Kidney (tissue), 14 donors: ENCODE data around the gene WWOX. TPM values are rescaled to one million over a fixed set of nuclear protein-coding genes. Genes with fewer than 3 reads are reported as not detected.

ENCODE experiments used
- DNase-seq, 5 donors: peaks; one replicate each; pipeline ENCODE4 v3.0.0-alpha.2; 2013 to 2020
- FAIRE-seq: peaks from 2 replicates; lab custom pipeline; 2012; peaks lifted over from hg19 to GRCh38; lab: Jason Lieb, UNC
- H3K27ac ChIP-seq, 2 donors: one replicate each; pipeline ENCODE4 v1.7.0; 2013; ENCODE audit warnings: low read depth in 2 of 2, low read length in 2 of 2, inconsistent platforms in 1 of 2
- H3K27me3 ChIP-seq: one replicate; pipeline ENCODE4 v1.7.1; 2013; ENCODE audit warnings: low read length, inconsistent platforms; ENCODE audit not compliant: control insufficient read depth, insufficient read depth
- H3K36me3 ChIP-seq, 3 donors: one replicate each; pipeline versions ENCODE4 v1.7.0 to v1.7.1; 2013; ENCODE audit warnings: low read length in 3 of 3, control low read depth in 1 of 3, inconsistent platforms in 1 of 3; ENCODE audit not compliant: insufficient read depth in 3 of 3, control insufficient read depth in 2 of 3
- H3K4me1 ChIP-seq, 3 donors: one replicate each; pipeline versions ENCODE4 v1.7.0 to v1.7.1; 2013; ENCODE audit warnings: low read length in 3 of 3, inconsistent platforms in 1 of 3, low read depth in 1 of 3; ENCODE audit not compliant: control insufficient read depth in 2 of 3, insufficient read depth in 2 of 3
- H3K4me3 ChIP-seq, 3 donors: one replicate each; pipeline versions ENCODE4 v1.7.0 to v1.8.1; 2013; ENCODE audit warnings: low read length in 3 of 3, control low read depth in 1 of 3, inconsistent platforms in 1 of 3
- H3K9ac ChIP-seq, 3 donors: one replicate each; pipeline versions ENCODE4 v1.7.0 to v1.7.1; 2013; ENCODE audit warnings: low read length in 3 of 3, control low read depth in 1 of 3, inconsistent platforms in 1 of 3
- H3K9me3 ChIP-seq, 3 donors: one replicate each; pipeline versions ENCODE4 v1.7.0 to v1.7.1; 2013; ENCODE audit warnings: low read length in 3 of 3, control low read depth in 1 of 3, inconsistent platforms in 1 of 3; ENCODE audit not compliant: control insufficient read depth in 2 of 3, insufficient read depth in 1 of 3
- intact Hi-C: fragments of 100-400 bp; cut with DNase I; formaldehyde crosslinking; loops from one replicate; pipeline ENCODE4 v1.11.1; 2022
- polyA plus RNA-seq: library from polyadenylated mRNA; stranded (reverse); fragments of 350-450 nt; fragmentation: Illumina TruSeq; extraction: RNeasy Lipid Tissue Mini Kit (QIAGEN cat#74804); gene quantifications from one replicate; pipeline ENCODE4 v1.2.3, GENCODE V29; 2014; ENCODE audit warnings: low read depth, low replicate concordance; ENCODE audit not compliant: insufficient read depth
- total RNA-seq: library from RNA; stranded (reverse); fragmentation: NEBNext Ultra II Directional; extraction: Animal tissue kit (Norgen Biotek cat#: 25700); gene quantifications from one replicate; pipeline ENCODE4 v1.2.1, GENCODE V29; 2021
- TF ChIP-seq, protein P1 (sequence below): IDR thresholded peaks from 3 replicates; pipeline ENCODE4 v1.5.1; 2012; ENCODE audit warnings: mild to moderate bottlenecking, moderate library complexity, borderline replicate concordance; ENCODE audit not compliant: insufficient read depth; ENCODE audit errors: extremely low read depth
- donor health status: control.
- donor health status: control.
- donor health status: control.
- donor health status: control.
- donor health status: control.
- donor health status: DM: yes; HTN: yes; CAD: no.
- donor health status: Normal renal cell carcinoma (clear cell type).

The WWOX gene
- total and polyA plus RNA-seq, 2 donors from 2014 or later, result 22.5 to 30.3 TPM

DNA sequence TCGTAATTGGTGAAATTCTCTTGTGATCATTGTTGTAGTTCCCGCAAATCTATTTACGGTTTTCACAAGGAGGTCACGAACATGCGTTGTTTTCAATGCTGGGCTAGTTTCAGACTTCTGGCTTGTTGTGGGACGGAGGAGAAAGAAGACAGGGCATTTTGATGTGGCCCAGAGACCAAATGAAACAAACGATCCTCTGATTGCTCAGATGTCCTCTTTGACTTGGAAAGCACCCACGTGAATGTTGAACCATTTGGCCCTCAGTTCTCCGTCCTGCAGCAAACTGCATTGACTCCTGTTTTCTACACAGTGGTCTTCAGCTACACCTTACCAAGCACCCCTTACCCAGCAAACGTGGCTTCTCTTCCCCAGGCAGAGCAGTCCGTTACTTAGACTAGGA lies 391.0 kb downstream of the WWOX start:
- no peaks in the 10 kb centered on the region for H3K27me3 ChIP-seq
- no peaks in the 10 kb centered on the region for H3K36me3 ChIP-seq
- no peak overlapping the region for H3K27ac ChIP-seq
- DNase-seq, result no peak
- no peak overlapping the region for H3K4me3 ChIP-seq
- H3K9me3 ChIP-seq, result no peaks in the 10 kb centered on the region
- intact Hi-C loops, result no loop called here
- H3K9ac ChIP-seq, result no peak overlapping the region
- TF ChIP-seq, protein P1, sequence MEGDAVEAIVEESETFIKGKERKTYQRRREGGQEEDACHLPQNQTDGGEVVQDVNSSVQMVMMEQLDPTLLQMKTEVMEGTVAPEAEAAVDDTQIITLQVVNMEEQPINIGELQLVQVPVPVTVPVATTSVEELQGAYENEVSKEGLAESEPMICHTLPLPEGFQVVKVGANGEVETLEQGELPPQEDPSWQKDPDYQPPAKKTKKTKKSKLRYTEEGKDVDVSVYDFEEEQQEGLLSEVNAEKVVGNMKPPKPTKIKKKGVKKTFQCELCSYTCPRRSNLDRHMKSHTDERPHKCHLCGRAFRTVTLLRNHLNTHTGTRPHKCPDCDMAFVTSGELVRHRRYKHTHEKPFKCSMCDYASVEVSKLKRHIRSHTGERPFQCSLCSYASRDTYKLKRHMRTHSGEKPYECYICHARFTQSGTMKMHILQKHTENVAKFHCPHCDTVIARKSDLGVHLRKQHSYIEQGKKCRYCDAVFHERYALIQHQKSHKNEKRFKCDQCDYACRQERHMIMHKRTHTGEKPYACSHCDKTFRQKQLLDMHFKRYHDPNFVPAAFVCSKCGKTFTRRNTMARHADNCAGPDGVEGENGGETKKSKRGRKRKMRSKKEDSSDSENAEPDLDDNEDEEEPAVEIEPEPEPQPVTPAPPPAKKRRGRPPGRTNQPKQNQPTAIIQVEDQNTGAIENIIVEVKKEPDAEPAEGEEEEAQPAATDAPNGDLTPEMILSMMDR, result no peak
- H3K4me1 ChIP-seq, result no peaks in the 10 kb centered on the region
- no peak for FAIRE-seq

DNA sequence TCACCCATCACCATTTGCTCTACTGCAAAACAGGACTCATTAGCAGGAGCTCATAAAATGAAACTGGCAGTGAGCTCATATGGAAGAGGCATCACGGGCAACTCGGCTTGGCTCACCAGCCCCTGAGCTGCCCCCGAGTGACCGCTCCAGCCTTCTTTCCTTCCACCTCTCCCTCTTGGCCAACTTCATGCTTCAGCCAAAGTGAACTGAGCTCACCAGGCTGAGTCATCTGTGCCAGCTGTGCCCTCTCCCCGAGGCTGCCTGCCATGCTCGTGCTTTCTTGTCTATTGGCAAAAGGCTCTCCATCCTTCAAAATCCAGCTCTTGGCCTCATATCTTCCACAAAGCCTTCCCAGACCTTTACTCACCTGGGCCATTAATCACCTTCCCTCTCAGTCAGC lies 391.4 kb downstream of the WWOX start:
- FAIRE-seq (no peak), DNase-seq (no peak)
- Histone ChIP-seq H3K27ac (no peak overlapping the region), H3K27me3 (no peaks in the 10 kb centered on the region), H3K9me3 (no peaks in the 10 kb centered on the region), H3K4me3 (no peak overlapping the region), H3K4me1 (no peaks in the 10 kb centered on the region), H3K9ac (no peak overlapping the region), H3K36me3 (no peaks in the 10 kb centered on the region)
- TF ChIP-seq, protein P1, result no peak
- intact Hi-C loops, result no loop called here

DNA sequence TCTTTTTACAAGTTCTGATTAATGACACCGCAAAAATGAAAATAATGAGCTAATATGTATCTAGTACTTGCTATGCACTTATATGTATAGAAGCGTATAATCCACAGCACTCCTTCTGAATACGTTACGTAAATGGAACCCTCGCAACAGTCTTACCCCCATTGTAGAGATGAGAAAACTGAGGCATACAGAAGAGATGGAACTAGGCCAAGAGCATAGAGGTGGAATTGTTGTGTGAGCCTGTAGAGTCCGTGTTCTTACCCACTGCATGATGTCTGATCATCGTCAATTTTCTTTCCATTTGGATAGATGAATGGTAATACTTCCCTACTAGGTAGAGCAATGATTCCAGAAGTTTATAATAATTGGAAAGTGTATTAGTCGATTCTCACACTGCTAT lies 394.1 kb downstream of the WWOX start:
- Histone ChIP-seq H3K36me3 (no peaks in the 10 kb centered on the region), H3K4me1 (no peaks in the 10 kb centered on the region), H3K27ac (no peak overlapping the region), H3K4me3 (no peak overlapping the region), H3K27me3 (no peaks in the 10 kb centered on the region), H3K9me3 (no peaks in the 10 kb centered on the region), H3K9ac (no peak overlapping the region)
- FAIRE-seq (no peak), DNase-seq (no peak)
- intact Hi-C loops, result no loop called here
- TF ChIP-seq, protein P1, result no peak

DNA sequence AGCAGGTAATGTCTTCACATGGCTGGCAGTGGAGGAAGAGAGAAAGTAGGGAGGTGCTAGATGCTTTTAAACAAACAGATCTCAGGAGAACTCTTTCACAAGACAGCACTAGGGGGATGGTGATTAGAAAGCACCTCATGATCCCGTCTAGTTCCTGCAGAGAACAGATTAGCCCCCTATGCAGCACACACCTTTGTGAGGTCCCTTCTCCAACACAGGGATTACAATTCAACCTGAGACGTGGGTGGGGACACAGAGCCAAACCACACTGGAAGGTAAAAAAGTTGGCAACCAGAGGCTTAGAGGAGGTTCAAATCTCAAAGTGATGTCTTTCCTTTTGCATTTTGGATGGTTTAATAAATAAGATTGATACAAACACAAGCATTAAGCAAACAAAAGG lies 394.7 kb downstream of the WWOX start:
- DNase-seq, result no peak
- no peak overlapping the region for H3K27ac ChIP-seq
- intact Hi-C loops, result no loop called here
- H3K36me3 ChIP-seq, result no peaks in the 10 kb centered on the region
- no peaks in the 10 kb centered on the region for H3K4me1 ChIP-seq
- no peak overlapping the region for H3K9ac ChIP-seq
- no peaks in the 10 kb centered on the region for H3K9me3 ChIP-seq
- no peak overlapping the region for H3K4me3 ChIP-seq
- H3K27me3 ChIP-seq, result no peaks in the 10 kb centered on the region
- FAIRE-seq, result no peak
- TF ChIP-seq, protein P1, result no peak
